A204.1 (cell line): ENCODE measurements around the gene TRIOBP.

Experiments
- FAIRE-seq: peaks from 2 replicates; lab custom pipeline; 2012; peaks lifted over from hg19 to GRCh38; lab: Jason Lieb, UNC

TRIOBP gene

GRCh38 chr22:37664249-37665101 lies 32.4 kb upstream of the TRIOBP start:
- FAIRE-seq = no peak

- FAIRE-seq = no peak
These were observed 31.4 kb upstream of the TRIOBP start for GRCh38 chr22:37665487-37665886.

- no peak for FAIRE-seq
These were observed 27.3 kb upstream of the TRIOBP start for GRCh38 chr22:37669586-37669985.

GRCh38 chr22:37672206-37672919 lies 24.5 kb upstream of the TRIOBP start:
- FAIRE-seq = no peak

- no peak for FAIRE-seq
These were observed 23.9 kb upstream of the TRIOBP start for GRCh38 chr22:37672920-37673455.

GRCh38 chr22:37674248-37674647 lies 22.6 kb upstream of the TRIOBP start:
- FAIRE-seq = no peak

- FAIRE-seq = peak; percentile 98
These were observed 21.6 kb upstream of the TRIOBP start, which contains the start of gene LGALS1 for GRCh38 chr22:37674951-37675929. Gene LGALS1, plus strand, starts transcription at chr22:37675636. Its CDS starts 67 bp downstream, at chr22:37675703.

- no peak for FAIRE-seq
These were observed 20.7 kb upstream of the TRIOBP start for GRCh38 chr22:37675930-37676735.

GRCh38 chr22:37676736-37677492 lies 19.9 kb upstream of the TRIOBP start:
- FAIRE-seq = peak; percentile 19

- FAIRE-seq = no peak
These were observed 19.3 kb upstream of the TRIOBP start for GRCh38 chr22:37677493-37677974.

GRCh38 chr22:37678372-37678771 lies 18.5 kb upstream of the TRIOBP start:
- no peak for FAIRE-seq

GRCh38 chr22:37679670-37680069 lies 17.2 kb upstream of the TRIOBP start:
- no peak for FAIRE-seq

GRCh38 chr22:37680191-37680851 lies 16.5 kb upstream of the TRIOBP start:
- FAIRE-seq = no peak

- no peak for FAIRE-seq
These were observed 15.8 kb upstream of the TRIOBP start for GRCh38 chr22:37681001-37681424.

GRCh38 chr22:37681556-37682049 lies 15.2 kb upstream of the TRIOBP start:
- FAIRE-seq = no peak

GRCh38 chr22:37684803-37685615 lies 11.8 kb upstream of the TRIOBP start:
- FAIRE-seq = no peak

- FAIRE-seq = no peak
These were observed 10.6 kb upstream of the TRIOBP start, which contains the start of gene NOL12 for GRCh38 chr22:37686002-37686982. Gene NOL12, plus strand, starts transcription at chr22:37686343. Its CDS starts 50 bp downstream, at chr22:37686393.
